GM12873 (cell line): ENCODE data around the gene PSMB8.

ENCODE experiments used
- CTCF ChIP-seq: IDR thresholded peaks from 2 replicates; pipeline ENCODE4 v1.5.1; 2012; ENCODE audit warnings: low read depth, mild to moderate bottlenecking, moderate library complexity, low read length, control low read depth; ENCODE audit not compliant: insufficient read depth; ENCODE audit errors: missing control alignments

Gene PSMB8

DNA sequence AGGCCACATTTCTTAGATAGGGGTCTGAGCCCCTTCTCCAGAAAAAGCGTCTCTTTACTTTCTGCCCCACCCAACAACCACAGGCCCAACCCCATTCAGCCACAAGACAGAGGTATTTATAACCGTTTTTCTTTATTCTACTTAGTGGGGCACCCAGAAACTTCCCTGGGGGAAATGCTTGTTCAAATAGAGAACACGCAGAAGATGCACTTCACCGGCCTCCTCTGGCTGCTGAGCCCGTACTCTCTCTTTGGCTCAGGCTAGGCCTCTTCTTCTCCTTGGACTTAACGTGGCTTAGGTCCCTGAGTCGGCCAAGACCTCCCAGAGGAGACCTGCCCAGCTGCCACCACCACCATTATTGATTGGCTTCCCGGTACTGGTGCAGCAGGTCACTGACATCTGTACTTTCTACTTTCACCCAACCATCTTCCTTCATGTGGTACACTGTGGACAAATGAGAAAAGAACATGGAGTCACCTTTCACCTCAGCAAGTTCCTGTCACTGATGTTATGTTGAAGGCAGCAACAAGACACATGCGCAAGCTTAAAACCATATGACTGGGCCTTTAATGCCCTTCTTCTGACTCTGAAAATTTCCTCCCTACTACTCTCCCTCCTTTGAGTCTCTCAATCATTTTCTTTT, 3.1 kb downstream of the PSMB8 start:
- TF ChIP-seq CTCF: no peak

- no peak for TF ChIP-seq CTCF
Measured at GRCh38 chr6:32839356-32839755, 4.5 kb downstream of the PSMB8 start.

- peak; percentile 86 for TF ChIP-seq CTCF
Measured at GRCh38 chr6:32838114-32838958, 5.5 kb downstream of the PSMB8 start, which contains the start of gene TAP2. Gene TAP2, minus strand, starts transcription at chr6:32838739. Its CDS starts 506 bp downstream, at chr6:32838233.

- TF ChIP-seq CTCF: no peak
Measured at GRCh38 chr6:32837651-32838113, 6.2 kb downstream of the PSMB8 start.

GRCh38 chr6:32836873-32837272, 7.0 kb downstream of the PSMB8 start:
- TF ChIP-seq CTCF: no peak

DNA sequence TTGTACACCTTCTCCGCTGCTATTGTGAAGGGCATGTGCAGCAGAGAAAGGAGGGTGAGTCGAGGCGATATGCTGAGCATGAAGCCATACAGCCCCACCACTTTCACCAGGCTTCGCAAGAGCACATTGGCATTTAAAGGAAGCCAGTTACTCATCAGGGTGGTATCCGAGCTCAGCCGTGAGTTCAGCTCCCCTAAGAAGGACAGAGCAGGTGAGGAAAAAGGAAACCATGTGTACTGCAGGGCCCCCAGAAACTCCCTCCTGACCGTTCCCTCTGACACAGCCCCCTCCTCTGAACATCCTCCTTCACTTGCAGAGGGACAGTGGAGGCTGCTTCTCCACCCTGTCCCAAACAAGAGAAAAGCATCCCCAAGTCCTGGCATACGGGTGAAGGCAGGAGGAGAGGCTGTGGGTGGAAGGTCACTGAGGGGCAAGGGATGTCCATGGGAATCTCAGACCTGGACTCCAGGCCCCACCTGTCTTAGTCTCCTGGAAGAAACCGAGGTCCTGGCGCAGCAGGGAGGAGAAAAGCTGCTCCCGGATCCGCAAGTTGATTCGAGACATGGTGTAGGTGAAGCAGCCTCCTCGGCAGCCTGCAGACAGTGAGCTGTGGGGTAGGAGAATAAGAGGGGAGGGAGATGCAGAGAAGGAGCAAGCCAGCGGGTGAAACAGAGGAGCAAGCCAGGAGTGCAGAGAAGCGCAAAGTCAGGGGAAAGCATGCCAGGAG, 8.5 kb downstream of the PSMB8 start:
- no peak for TF ChIP-seq CTCF

DNA sequence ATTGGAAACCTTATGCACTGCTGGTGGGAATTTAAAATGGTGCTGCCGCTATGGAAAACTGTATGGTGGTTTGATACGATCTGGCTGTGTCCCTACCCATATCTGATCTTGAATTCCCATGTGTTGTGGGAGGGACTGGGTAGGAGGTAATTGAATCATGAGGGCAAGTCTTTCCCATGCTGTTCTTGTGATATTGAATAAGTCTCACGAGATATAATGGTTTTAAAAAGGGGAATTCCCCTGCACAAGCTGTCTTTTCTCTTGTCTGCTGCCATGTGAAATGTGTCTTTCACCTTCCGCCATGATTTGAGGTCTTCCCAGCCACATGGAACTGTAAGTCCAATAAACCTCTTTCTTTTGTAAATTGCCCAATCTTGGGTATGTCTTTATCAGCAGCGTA, 10.2 kb downstream of the PSMB8 start:
- no peak for TF ChIP-seq CTCF
